A673 (cell line): ENCODE results near the gene SLC25A6. TPM values are rescaled to one million over a fixed set of nuclear protein-coding genes. Genes with fewer than 3 reads are reported as not detected.

ENCODE experiments used
- BruUV-seq: library from RNA; stranded (reverse); fragments of 400-500 nt; replicated peaks from 2 replicates; lab custom pipeline; 2021; lab: Mats Ljungman, UMichigan
- CTCF ChIA-PET: fragments of 300-600 bp; sonication (Branson Sonifier 250); formaldehyde crosslinking; loops from one replicate; lab custom pipeline; 2022; ENCODE audit warnings: antibody characterized with exemption; lab: Charles Lee
- POLR2A ChIA-PET: fragments of 300-600 bp; sonication (Branson Sonifier 250); formaldehyde crosslinking; loops from one replicate; lab custom pipeline; 2022; ENCODE audit warnings: antibody characterized with exemption; ENCODE audit not compliant: low non-redundant PET; lab: Charles Lee
- DNase-seq: peaks from one replicate; pipeline ENCODE4 v3.0.0-alpha.2; 2015; ENCODE audit warnings: low spot score
- H3K27ac ChIP-seq: fragments of 200-600 bp; sonication (generic); 2 replicates; pipeline ENCODE4 v1.5.1; 2016; ENCODE audit warnings: mixed run types, low read depth, mild to moderate bottlenecking, mixed read lengths, antibody characterized with exemption, low read length; ENCODE audit not compliant: poor library complexity, severe bottlenecking
- H3K27me3 ChIP-seq: fragments of 200-600 bp; sonication (generic); replicated peaks from 2 replicates; pipeline ENCODE4 v1.6.1; 2017; ENCODE audit warnings: mixed run types, low read depth, mild to moderate bottlenecking, mixed read lengths, antibody characterized with exemption, low read length; ENCODE audit not compliant: insufficient read depth, poor library complexity
- H3K36me3 ChIP-seq: fragments of 200-600 bp; sonication (generic); 2 replicates; pipeline ENCODE4 v1.6.1; 2016; ENCODE audit warnings: mixed run types, mild to moderate bottlenecking, mixed read lengths, antibody characterized with exemption, low read length; ENCODE audit not compliant: insufficient read depth, poor library complexity, severe bottlenecking
- H3K4me1 ChIP-seq: fragments of 200-600 bp; sonication (generic); 2 replicates; pipeline ENCODE4 v1.6.1; 2017; ENCODE audit warnings: mixed run types, mild to moderate bottlenecking, mixed read lengths, antibody characterized with exemption, low read length; ENCODE audit not compliant: insufficient read depth, poor library complexity, severe bottlenecking
- H3K4me3 ChIP-seq: fragments of 200-600 bp; sonication (generic); 2 replicates; pipeline ENCODE4 v1.5.1; 2016; ENCODE audit warnings: low read depth, mixed run types, mild to moderate bottlenecking, mixed read lengths, low read length; ENCODE audit not compliant: poor library complexity, severe bottlenecking
- H3K9me3 ChIP-seq: fragments of 200-600 bp; sonication (generic); 2 replicates; pipeline ENCODE4 v1.6.1; 2016; ENCODE audit warnings: mixed run types, low read depth, mild to moderate bottlenecking, mixed read lengths, antibody characterized with exemption, low read length; ENCODE audit not compliant: poor library complexity, severe bottlenecking
- CTCF ChIP-seq: fragments of 300-800, 200-600 bp; sonication (generic); conservative IDR thresholded peaks from 2 replicates; pipeline ENCODE4 v1.5.1; 2017; ENCODE audit warnings: low read depth, mild to moderate bottlenecking, antibody characterized with exemption, low read length, moderate library complexity, mixed read lengths
- EZH2 ChIP-seq: fragments of 200-600 bp; sonication (generic); IDR thresholded peaks from 2 replicates; pipeline ENCODE4 v1.6.1; 2017; ENCODE audit warnings: borderline replicate concordance, low read depth, mild to moderate bottlenecking, mixed read lengths, antibody characterized with exemption, low read length; ENCODE audit not compliant: poor library complexity, severe bottlenecking
- intact Hi-C: fragments of 100-400 bp; cut with micrococcal nuclease; formaldehyde crosslinking; loops from one replicate; pipeline ENCODE4 v1.10.0; 2022; ENCODE audit not compliant: unreplicated experiment
- total RNA-seq: library from RNA; stranded (reverse); gene quantifications from 2 replicates; pipeline ENCODE4 v1.2.3, GENCODE V29; 2021

The SLC25A6 gene
- total RNA-seq, 1 experiment from 2014 or later: 423 TPM

GRCh38 chrX:1341545-1342184 lies 50.2 kb downstream of the SLC25A6 start:
- Histone ChIP-seq H3K9me3 (peaks cover 5% of the 10 kb centered on the region), H3K27ac (no peak overlapping the region), H3K27me3 (no peaks in the 10 kb centered on the region), H3K36me3 (no peaks in the 10 kb centered on the region), H3K4me3 (no peak overlapping the region), H3K4me1 (no peaks in the 10 kb centered on the region)
- no peak for DNase-seq
- no TSS peak for BruUV-seq
- TF ChIP-seq CTCF (no peak), EZH2 (no peak)
- ChIA-PET POLR2A (no interaction called here), CTCF (no interaction called here)
- intact Hi-C loops: no loop called here

GRCh38 chrX:1336948-1337779 lies 54.7 kb downstream of the SLC25A6 start:
- no peaks in the 10 kb centered on the region for H3K36me3 ChIP-seq
- TF ChIP-seq CTCF: no peak
- TF ChIP-seq EZH2: no peak
- no peak overlapping the region for H3K27ac ChIP-seq
- BruUV-seq: no TSS peak
- H3K27me3 ChIP-seq: no peaks in the 10 kb centered on the region
- intact Hi-C loops: no loop called here
- DNase-seq: no peak
- peaks cover 5% of the 10 kb centered on the region for H3K9me3 ChIP-seq
- CTCF ChIA-PET: no interaction called here
- peak overlapping the region; percentile 35 for H3K4me3 ChIP-seq
- POLR2A ChIA-PET: no interaction called here
- no peaks in the 10 kb centered on the region for H3K4me1 ChIP-seq

- no peak for TF ChIP-seq CTCF
- no peak for TF ChIP-seq EZH2
- H3K36me3 ChIP-seq: no peaks in the 10 kb centered on the region
- H3K27me3 ChIP-seq: no peaks in the 10 kb centered on the region
- ChIA-PET POLR2A (no interaction called here), CTCF (no interaction called here)
- H3K9me3 ChIP-seq: peaks cover 5% of the 10 kb centered on the region
- no peaks in the 10 kb centered on the region for H3K4me1 ChIP-seq
- no peak within 1 kb of the TSS for H3K27ac ChIP-seq
- H3K4me3 ChIP-seq: peak within 1 kb of the TSS; percentile 35
- no peak for DNase-seq
- no TSS peak for BruUV-seq
- intact Hi-C loops: no loop called here
Measured at GRCh38 chrX:1336331-1336943, 55.5 kb downstream of the SLC25A6 start, which contains the start of gene IL3RA. Gene IL3RA, plus strand, starts transcription at chrX:1336785. Its CDS starts 4,981 bp downstream, at chrX:1341766.

Other genes with a start within 250 kb of the SLC25A6 start
- gene CRLF2, start 179.5 kb downstream of the SLC25A6 start, total RNA-seq: not detected in 2 replicates
- gene CSF2RA, start 123.3 kb downstream of the SLC25A6 start, total RNA-seq: not detected in 2 replicates
- gene IL3RA, start 55.3 kb downstream of the SLC25A6 start, total RNA-seq: 0.49 and 0.52 TPM in 2 replicates
- 24.9 and 33.5 TPM in 2 replicates for gene ASMTL, start 60.8 kb upstream of the SLC25A6 start, total RNA-seq
- not detected in 2 replicates for gene P2RY8, start 145.1 kb upstream of the SLC25A6 start, total RNA-seq
- 39.7 TPM in 2 replicates for gene AKAP17A, start 199.5 kb upstream of the SLC25A6 start, total RNA-seq
- gene ASMT, start 222.9 kb upstream of the SLC25A6 start, total RNA-seq: not detected in 2 replicates